SKM-1 (cell line): ENCODE measurements around the gene FRMPD4.
"Not testable (repeated sequence)": the region's sequence is repeated elsewhere in the genome, so short reads cannot be mapped to it uniquely, and the experiment has no call there.

ENCODE experiments used
- DNase-seq: peaks from one replicate; lab custom pipeline; 2025; ENCODE audit not compliant: unreplicated experiment; lab: John Stamatoyannopoulos, UW

Gene FRMPD4

DNA sequence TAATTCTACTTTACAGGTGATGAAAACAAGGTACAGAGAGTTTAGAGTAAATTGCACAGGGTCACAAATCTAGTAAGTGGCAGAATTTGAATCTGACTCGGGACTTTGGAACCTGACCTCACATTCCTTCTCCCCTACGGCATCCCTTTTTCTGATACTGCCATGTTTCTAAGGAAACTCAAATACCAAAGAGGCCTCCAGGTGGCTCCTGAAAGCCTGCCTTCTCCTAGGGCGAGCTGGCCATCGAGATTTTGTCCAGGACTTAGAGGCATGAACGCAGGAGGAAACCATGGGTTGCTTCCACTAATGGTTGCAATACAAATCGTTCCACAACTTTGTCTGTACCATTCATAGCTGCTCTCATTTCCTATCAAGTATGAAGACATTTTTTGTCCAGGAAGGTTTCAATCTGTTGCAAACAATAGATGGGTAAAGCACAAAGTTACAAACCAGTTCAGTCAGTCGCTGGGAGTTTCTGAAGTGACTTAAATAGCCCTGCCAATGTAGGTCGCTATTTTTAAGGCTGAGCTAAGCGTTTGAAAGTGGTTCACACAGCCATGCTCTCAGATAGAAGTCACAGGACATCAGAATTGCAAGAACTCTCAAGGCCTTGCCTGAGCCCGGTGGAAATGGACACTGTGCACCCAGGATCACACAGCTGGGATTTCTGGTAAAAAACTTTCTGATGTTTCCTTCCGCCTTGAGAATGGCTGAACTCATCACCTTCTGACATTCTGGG lies 356.3 kb downstream of the FRMPD4 start:
- DNase-seq, result no peak

DNA sequence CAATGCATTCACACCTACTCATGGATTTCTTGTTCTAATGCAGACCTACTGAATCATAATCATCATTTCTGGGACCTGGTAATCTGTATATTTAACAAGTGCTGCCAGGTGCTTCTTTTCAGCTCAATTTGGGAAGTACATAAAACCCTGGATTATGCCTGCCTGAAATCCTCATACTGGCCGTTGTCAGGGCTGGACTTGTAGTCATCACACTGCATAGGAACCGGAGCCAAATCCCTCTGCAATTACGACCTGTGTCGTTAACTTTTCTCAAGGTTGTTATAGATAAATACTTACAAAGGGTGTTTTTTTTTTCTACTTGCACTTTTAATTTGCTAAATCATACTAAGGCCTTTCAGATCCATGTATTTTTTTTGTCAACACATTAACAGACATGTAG lies 358.1 kb downstream of the FRMPD4 start:
- DNase-seq, result no peak

DNA sequence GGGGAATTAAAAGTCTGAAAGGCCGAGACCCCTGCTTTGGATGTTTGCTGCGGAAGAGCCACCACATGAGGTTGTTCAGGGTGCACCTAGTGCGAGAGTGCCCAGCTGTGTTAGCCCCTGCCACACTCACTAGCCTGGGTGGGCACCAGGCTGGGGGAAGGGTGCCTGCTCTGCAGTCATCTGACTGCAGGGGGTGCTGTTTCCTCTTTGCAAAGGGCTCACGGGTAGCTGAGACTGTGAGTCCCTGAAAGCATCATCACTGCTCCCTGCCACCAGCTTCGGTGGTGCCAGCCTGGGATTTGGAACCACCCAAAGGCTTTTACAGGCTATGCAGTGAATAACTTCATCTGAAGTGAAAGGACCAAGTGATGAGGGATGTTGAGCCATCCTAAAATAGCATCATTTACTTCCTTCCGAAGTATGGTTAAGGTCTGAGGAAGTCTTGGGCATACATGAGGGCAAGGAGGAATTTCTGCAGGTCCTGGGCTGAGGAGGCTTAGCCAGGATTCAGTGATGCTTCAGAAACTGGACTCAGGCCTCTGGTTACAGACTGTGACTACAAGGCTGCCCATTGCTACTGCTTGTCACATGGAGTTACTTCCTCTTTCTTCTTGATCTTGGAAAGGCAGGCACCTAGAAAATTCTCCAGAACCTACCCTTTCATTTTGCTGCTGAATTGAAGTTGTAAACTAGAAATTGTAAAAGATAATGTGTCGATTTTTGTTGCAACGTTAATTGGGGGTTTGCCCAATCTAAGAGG lies 359.7 kb downstream of the FRMPD4 start:
- no peak for DNase-seq

DNA sequence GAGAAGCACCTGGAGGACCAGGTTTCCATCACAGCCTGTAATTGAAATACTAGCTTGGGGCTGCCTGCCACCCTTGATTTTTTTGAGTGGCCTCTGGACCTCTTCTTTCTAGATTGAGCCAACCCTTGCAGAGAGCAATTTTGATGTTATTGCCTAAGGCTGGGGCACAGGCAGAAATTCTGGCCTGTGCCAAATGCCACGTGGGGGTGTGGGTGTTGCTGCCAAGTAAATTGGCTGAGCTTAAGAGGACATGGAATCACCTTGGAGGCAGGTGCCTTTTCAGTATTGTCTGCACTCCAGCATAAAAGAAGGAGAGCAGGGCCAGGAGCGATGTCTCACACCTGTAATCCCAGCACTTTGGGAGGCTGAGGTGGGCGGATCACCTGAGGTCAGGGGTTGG lies 366.9 kb downstream of the FRMPD4 start:
- no peak for DNase-seq

DNA sequence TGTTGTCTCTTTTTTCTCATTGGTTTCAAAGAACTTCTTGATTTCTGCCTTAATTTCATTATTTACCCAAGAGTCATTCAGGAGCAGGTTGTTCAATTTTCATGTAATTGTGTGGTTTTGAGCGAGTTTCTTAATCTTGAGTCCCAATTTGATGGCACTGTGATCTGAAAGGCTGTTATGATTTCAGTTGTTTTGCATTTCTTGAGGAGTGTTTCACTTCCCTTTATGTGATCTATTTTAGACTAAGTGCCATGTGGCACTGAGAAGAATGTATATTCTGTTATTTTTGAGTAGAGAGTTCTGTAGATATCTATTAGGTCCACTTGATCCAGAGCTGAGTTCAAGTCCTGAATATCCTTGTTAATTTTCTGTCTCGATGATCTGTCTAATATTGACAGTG lies 377.1 kb downstream of the FRMPD4 start:
- DNase-seq, result not testable (repeated sequence)

DNA sequence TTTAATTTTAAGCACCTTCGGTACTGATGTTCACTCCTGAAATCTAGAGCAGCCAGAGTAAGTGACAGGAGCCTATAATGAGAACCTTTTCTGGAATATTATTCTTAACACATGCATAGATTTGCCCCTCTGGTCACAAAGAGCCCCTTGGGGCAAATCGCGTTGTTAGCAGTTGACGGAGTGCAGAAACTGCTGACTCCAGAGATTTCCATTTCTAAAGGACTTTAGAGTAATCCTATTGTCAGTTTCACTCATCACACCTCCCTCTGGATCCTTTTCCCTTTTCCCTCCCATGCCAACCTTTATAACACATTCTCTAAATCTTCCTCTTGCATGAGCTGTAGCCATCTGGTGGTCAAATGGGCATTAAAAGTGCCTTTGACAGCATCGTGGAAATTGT lies 388.0 kb downstream of the FRMPD4 start:
- DNase-seq, result no peak

DNA sequence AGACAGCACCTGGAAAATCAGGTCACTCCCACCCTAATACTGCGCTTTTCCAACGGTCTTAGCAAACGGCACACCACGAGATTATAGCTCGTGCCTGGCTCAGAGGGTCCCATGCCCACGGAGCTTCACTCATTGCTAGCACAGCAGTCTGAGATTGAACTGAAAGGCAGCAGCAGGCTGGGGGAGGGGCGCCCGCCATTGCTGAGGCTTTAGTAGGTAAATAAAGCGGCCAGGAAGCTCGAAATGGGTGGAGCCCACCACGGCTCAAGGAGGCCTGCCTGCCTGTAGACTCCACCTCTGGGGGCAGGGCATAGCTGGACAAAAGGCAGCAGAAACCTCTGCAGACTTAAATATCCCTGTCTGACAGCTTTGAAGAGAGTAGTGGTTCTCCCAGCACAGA lies 399.8 kb downstream of the FRMPD4 start:
- DNase-seq, result not testable (repeated sequence)

DNA sequence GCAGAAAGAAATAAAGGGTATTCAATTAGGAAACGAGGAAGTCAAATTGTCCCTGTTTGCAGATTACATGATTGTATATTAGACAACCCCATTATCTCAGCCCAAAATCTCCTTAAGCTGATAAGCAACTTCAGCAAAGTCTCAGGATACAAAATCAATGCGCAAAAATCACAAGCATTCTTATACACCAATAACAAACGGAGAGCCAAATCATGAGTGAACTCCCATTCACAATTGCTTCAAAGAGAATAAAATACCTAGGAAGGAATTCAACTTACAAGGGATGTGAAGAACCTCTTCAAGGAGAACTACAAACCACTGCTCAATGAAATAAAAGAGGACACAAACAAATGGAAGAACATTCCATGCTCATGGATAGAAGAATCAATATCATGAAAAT lies 404.0 kb downstream of the FRMPD4 start:
- not testable (repeated sequence) for DNase-seq

DNA sequence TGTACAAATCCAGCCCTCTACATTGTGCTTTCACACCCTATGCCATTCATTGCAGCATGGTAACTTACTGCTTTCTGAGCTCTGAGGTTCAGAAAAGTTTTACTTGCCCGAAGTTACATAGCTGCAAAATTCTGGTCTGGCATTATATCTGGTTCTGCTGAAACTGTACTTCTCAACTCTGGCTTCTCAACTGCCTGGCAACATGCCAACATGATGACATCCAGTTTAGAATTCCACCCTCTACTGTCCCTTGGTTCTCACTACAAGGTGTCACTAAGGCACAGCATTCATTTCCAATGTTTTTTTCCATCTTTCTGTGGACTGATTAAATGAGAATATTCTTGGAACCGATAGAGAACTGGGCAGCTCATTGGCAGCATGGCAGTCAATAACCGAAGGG lies 410.1 kb downstream of the FRMPD4 start:
- DNase-seq, result no peak

DNA sequence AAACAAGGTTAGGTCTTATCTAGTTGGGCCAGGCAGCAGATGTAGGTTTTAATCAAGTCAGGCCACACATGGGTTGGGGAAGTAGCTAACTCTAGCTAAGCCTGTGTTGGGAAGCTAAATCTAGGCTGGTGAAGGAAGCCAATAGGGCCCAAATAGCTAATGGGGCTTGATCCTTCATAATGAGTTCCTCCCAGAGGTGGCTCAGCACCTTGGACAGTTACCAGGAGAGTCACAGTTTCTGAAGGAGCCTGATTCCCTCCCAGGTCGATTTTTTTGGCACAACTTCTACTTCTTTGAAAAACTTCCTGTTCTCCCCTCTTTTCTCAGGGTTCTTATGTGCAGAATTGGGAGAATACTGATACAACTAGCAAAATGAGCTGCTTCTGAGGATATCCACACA lies 410.5 kb downstream of the FRMPD4 start:
- DNase-seq, result no peak

DNA sequence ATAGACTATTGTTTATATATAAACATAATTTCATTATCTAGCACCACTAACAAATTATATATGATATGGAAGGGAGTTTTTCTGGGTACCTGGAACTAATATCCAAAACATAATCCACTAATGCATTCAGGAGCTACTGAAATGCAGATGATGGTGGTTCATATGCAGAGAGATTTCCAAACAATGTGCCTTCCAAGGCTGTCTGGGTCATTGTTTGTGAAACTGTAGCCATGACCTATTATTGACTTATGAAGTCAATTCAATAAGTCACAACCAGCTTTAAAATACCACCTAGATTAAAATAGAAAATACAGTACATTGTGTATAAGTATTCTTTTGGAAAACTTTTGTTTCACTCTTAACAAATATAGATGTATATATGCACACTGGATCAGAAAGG lies 415.9 kb downstream of the FRMPD4 start:
- no peak for DNase-seq

DNA sequence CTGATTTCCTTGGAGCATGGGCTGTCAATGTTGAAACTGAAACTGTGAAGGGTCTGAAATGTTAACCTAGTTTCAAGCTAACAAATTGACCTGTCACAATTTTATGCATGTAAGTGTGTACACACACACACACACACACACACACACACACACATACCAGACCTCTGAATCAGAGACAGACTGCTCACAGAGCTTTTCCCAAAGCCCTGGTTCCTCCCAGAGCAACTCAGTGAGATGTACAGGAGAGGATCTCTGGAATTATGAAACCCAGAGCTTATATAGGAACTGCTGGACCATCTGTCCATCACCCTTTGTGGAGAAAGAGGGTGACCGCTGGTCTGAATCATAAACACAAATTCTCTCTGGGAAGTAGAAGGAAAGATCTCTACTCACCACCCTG lies 424.8 kb downstream of the FRMPD4 start:
- DNase-seq, result no peak

DNA sequence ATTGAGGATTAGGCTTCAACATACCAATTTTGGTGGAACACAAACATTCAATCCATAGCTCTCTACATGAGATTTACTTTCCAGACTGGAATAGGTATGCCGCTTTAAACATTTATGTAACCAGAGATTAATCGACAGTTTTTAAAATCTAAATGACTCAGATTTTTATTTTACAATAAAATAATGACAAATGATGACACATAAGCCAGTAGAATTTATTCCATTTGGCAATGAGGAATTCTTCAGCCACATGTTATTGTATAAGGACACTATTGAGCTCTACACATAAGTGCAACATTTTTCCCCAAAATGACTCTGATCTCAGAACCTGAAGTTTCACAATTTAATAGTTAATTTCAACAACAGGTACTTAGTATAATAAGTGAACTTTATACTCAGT lies 425.9 kb downstream of the FRMPD4 start:
- DNase-seq, result no peak

DNA sequence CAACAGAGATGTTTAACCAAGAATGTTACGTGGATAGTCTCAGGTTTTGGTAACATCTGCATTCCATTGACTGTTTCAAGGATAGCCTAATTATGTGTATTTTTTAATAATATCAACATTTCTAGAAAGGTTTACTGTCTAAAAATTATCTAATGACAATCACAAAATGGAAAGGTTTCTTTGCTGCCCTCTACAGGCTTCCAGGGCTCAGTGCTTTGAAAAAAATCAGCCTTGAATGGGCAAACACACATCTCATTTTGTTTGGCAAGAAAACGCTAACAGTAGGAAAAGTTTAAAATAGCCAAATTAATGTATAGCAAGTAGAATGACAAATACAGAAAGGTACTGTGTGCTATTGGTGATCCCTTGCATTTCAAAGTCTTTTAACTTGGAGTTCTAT lies 429.6 kb downstream of the FRMPD4 start:
- no peak for DNase-seq

DNA sequence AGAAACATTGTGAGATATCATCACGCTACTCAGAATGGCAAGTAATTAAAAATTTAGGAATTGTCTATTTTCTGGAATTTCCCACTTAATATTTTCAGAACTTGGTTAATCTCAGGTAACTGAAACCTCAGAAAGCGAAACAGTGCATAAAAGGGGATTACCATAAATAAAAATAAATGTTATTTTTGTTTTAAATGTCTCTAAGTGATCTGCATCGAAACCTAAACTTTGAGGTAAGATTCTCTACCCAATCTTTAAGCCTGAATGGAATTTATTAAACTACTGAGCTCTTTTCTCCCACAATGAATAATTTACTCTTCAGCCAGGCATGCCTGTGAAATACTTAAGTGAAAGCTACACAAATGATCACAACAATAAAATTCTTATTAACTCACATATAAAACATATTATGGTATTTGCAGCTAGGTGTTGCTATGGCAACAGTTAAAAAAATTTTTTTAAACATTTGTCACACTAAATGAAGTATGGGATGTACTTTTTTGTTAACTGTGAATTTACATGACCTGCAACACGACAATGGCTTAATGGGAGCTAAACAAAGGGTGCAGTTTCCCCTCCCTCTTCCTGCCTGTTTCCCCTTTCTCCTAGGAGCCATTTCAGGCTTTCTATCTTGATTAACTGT lies 432.7 kb downstream of the FRMPD4 start:
- DNase-seq, result no peak

DNA sequence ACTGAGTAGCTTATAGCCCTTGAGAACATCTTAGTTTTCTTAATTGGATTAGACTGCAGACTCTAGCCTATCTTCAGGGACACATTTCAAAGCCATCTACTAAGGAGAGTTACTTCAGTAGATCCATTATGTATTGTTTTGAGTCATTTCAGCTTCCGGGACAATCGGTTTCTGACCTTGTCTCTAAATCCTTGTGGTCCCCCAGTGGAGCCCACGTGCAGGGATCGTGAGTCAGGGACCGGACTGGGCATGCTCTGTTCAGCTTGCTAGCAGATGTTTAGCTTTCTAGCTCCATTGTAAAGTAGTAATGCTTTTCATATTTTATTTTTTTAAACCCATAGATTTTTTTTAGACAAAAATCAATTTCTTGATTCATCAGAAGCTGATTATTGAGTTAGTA lies 441.0 kb downstream of the FRMPD4 start:
- DNase-seq, result no peak

DNA sequence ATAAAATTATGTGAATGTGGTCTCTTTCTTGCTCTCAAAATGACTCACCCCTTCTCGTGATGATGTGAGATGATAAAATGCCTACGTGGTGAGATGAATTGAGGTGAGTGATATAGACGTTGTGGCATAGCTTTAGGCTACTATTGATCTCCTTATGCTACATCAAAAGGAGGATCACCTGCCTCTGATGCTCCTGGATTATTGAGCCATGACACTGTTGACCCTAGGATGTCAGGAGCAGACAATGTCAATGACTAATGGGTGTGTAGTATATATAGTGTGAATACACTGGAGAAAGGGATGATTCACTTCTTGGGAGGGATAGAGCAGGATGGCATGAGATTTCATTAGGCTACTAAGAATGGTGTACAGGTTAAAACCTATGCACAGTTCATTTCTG lies 442.3 kb downstream of the FRMPD4 start:
- DNase-seq, result no peak

DNA sequence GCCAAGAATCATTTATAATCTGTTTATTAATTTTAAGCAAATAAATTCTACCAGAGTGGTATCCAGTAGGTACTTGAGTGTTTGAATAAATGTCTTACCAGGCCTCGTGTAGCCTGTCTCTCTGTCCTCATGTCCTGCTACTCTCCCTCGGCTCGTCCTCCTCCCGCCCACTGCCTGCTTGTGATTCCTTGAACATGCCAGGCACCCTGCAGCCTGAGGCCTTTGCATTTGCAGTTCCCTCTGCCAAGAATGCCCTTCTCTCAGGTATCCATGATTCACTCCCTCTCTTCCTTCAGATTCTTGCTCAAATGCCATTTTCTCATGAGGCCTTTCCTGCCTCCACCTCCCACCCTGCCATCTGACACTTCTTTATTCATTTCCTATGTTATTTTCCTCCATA lies 443.3 kb downstream of the FRMPD4 start:
- no peak for DNase-seq

DNA sequence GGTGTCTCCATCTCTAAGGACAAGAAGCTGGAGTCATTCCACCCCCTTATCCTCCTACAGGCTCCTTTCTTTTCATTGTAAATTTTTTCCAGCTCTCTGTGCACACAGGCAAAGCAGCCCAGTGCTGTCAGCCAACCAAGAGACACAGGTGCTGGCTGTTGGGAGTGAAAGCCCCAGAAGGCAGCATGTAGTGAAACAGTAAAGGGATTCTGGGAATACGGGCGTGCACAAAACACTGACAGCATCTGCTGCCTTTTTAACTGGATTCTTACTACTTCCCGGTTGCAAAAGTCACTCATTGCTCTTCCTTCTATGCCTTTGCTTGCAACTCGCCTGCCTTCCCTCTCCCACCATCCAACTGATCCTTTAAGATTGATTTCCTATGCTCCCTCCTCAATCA lies 444.4 kb downstream of the FRMPD4 start:
- no peak for DNase-seq

DNA sequence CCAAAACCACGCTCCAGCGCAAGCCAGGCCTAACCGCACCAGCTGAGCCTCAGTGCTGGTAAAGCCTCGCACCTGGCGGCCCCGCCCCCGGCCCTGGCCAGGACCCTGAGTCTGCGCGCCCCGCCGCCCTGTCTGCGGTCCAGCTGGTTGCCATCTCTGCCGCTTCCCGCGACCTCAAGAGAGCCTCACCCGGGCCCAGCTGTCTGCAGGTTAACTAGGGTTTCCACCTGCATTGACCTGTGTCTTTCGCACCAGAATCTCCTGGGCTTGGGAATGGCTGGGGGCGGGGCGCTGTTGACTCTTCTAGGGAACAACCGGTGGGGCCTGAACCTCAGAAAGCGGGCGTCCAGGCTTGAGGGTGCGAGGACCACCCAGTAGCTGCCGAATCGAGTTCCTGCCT lies 445.3 kb downstream of the FRMPD4 start:
- no peak for DNase-seq

DNA sequence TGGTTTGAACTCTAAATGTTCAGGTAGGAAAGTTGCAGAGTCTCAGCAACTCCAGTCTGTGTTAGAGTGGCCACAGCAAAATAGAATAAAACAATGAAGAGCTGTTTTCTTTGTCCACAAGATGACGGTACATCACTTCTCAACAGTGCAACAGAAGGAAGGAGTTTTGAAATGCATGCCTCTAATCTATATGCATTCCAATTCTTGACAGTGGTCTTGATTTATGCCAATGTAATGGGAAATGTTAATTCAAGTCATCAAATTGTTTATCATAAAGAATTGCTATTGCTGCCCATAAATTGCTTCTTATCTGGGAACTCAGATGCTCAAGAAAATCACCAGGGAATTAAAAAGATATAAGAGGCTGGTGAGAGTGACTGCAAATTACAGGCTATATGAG lies 457.4 kb downstream of the FRMPD4 start:
- DNase-seq, result no peak

DNA sequence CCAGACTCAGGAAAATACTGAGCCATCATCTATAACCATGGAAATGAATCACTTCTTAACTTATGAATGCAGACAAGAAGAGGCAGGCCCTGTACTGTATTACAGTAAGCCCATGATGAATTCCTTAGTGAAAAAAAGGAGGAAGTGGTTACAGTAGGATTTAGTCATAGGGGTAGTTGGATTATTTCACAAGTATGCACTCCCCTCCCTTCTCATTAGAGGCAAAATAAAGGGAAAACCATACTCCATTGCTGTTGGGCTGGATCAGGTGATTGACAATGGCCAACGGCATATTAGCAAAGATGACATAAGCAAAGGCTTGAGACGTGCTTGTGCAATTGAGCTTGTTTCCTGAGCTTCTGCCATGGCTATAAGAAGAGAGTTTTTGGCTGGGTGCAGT lies 471.8 kb downstream of the FRMPD4 start:
- peak; percentile 1 for DNase-seq
